Activated T-helper 2 cell treated with anti-CD3 and anti-CD28 coated beads, Interferon-gamma antibody, Interleukin-2, Interleukin-4, amounts not matched to agents 10 μg/mL and 5 μg/mL and 100 μg/mL, durations not matched to agents 14 hours and 24 hours and 36 hours (primary cell): ENCODE measurements around the gene ATP9B. TPM values are rescaled to one million over a fixed set of nuclear protein-coding genes. Genes with fewer than 3 reads are reported as not detected.

Experiments used
- DNase-seq: peaks from one replicate; pipeline ENCODE4 v3.0.0; 2021; ENCODE audit warnings: low spot score
- H3K27ac Mint-ChIP-seq: one replicate; pipeline ENCODE4 v1.8.0; 2021; ENCODE audit warnings: mixed read lengths
- H3K27me3 Mint-ChIP-seq: one replicate; pipeline ENCODE4 v1.8.0; 2021; ENCODE audit warnings: low read depth, mixed read lengths
- H3K36me3 Mint-ChIP-seq: one replicate; pipeline ENCODE4 v1.8.0; 2021; ENCODE audit warnings: low read depth, mixed read lengths
- H3K4me1 Mint-ChIP-seq: one replicate; pipeline ENCODE4 v1.8.0; 2021; ENCODE audit warnings: low read depth, mixed read lengths
- H3K4me3 Mint-ChIP-seq: one replicate; pipeline ENCODE4 v1.8.0; 2021; ENCODE audit warnings: low read depth, mild to moderate bottlenecking, moderate library complexity, mixed read lengths
- H3K9me3 Mint-ChIP-seq: one replicate; pipeline ENCODE4 v1.8.0; 2021; ENCODE audit warnings: mixed read lengths
- intact Hi-C: fragments of 100-400 bp; cut with micrococcal nuclease; formaldehyde crosslinking; loops from one replicate; pipeline ENCODE4 v1.15.1; 2023
- total RNA-seq: library from RNA; stranded (reverse); gene quantifications from 2 replicates; pipeline ENCODE4 v1.2.3, GENCODE V29; 2022

The ATP9B gene
- total RNA-seq, 1 donor from 2014 or later: 27.6 TPM

DNA sequence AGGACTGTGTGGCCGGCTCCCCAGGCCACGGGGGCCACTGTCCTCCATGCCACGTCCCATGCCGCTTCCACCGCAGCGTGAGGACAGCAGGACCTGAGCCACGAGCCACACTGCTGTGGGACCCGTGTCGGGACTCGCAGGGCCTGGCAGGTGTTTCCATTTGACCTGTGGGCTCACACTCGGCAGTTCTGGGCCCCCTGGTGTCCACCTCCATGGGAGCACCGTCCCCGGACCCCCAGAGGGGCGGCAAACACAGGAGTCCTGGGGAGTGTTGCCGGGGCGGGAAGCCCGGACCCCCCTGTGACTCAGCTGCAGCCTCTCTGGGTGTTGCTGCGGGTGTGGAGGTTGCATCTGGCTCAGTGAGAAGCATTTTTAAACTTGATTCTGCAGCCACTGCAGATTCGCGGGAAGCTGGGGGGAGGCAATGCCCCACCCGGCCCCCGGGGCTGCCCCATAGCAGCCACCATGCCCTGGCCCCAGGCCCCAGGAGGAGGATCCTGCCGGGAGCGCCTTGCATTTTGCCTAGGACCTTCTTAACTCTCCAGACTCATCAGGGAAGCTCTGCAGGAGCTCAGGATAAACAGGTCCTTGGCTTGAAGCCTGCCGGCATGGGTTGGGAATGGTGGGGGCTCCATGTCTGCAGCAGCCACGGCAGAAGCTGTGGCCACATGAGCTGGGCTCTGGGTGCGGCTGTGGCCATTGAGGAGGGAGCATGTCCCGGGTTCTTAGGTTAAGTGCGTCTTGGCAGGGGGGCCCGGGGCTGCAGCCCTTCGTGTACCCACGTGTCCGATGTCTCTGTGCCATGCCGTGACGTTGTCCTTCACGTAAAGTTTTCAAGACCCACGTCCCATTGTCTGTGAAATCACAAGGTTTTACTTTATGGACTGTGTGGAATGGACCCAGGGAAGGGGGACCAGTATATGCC lies 357.4 kb downstream of the ATP9B start:
- Mint-ChIP-seq H3K27ac (no peak overlapping the region), H3K27me3 (no peaks in the 10 kb centered on the region), H3K4me1 (peaks cover 12% of the 10 kb centered on the region), H3K9me3 (no peaks in the 10 kb centered on the region), H3K36me3 (peaks cover 42% of the 10 kb centered on the region), H3K4me3 (no peak overlapping the region)
- no peak for DNase-seq
- intact Hi-C loops: no loop called here

DNA sequence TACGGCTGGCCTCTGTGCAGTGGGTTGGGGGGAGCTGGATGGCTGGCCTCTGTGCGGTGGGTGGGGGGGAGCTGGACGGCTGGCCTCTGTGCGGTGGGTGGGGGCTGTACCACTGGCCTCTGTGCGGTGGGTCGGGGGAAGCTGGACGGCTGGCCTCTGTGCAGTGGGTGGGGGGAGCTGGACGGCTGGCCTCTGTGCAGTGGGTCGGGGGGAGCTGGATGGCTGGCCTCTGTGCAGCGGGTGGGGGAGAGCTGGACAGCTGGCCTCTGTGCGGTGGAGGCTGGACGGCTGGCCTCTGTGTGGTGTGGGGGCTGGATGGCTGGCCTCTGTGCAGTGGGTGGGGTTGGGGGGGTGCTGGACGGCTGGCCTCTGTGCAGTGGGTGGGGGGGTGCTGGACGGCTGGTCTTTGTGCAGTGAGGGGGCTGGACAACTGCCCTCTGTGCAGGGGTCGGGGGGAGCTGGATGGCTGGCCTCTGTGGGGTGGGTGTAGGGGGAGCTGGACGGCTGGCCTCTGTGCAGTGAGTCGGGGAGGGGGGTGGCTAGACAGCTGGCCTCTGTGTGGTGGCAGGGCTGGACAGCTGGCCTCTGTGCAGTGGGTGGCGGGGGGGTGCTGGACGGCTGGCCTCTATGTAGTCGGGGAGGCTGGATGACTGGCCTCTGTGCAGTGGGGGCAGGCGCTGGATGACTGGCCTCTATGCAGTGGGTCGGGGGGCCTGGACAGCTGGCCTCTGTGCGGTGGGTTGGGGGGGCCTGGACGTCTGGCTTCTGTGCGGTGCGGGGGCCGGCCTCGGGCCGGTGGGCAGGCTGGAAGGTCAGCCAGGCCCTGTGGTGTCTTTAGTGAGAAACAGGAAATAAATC lies 358.4 kb downstream of the ATP9B start:
- Mint-ChIP-seq H3K36me3 (peaks cover 38% of the 10 kb centered on the region), H3K4me1 (peaks cover 8% of the 10 kb centered on the region), H3K9me3 (no peaks in the 10 kb centered on the region), H3K27ac (no peak overlapping the region), H3K27me3 (no peaks in the 10 kb centered on the region), H3K4me3 (no peak overlapping the region)
- DNase-seq: no peak
- intact Hi-C loops: no loop called here

Other genes starting within 250 kb of the ATP9B start
- not detected in 2 replicates for gene SALL3, start 89.6 kb upstream of the ATP9B start, total RNA-seq